Naive B cell (primary cell): ENCODE results near the gene NBPF12. TPM values are rescaled to one million over a fixed set of nuclear protein-coding genes. Genes with fewer than 3 reads are reported as not detected.
"Not testable (repeated sequence)": the region's sequence is repeated elsewhere in the genome, so short reads cannot be mapped to it uniquely, and the experiment has no call there.

ENCODE experiments used
- ATAC-seq, 2 donors: fragments of 150-1000 bp; cut with Tn5 transposase; 2 replicates each; pipeline ENCODE4 v1.10.0; 2021; ENCODE audit warnings: low read depth in 2 of 2, mild to moderate bottlenecking in 2 of 2, moderate library complexity in 2 of 2
- DNase-seq: peaks from one replicate; pipeline ENCODE4 v3.0.0; 2022
- H3K27ac Mint-ChIP-seq, 6 donors: one replicate each; pipeline ENCODE4 v1.8.0; 2020 to 2022; ENCODE audit warnings: mild to moderate bottlenecking in 6 of 6, mixed read lengths in 6 of 6, moderate library complexity in 5 of 6, inconsistent platforms in 2 of 6
- H3K27me3 Mint-ChIP-seq, 3 donors: one replicate each; pipeline ENCODE4 v1.8.0; 2021 to 2022; ENCODE audit warnings: mixed read lengths in 3 of 3, mild to moderate bottlenecking in 1 of 3
- H3K36me3 Mint-ChIP-seq, 2 donors: one replicate each; pipeline ENCODE4 v1.8.0; 2020 to 2022; ENCODE audit warnings: mixed read lengths in 2 of 2, inconsistent platforms in 1 of 2, mild to moderate bottlenecking in 1 of 2
- H3K4me1 Mint-ChIP-seq, 3 donors: one replicate each; pipeline ENCODE4 v1.8.0; 2020 to 2022; ENCODE audit warnings: mixed read lengths in 3 of 3, inconsistent platforms in 1 of 3, mild to moderate bottlenecking in 1 of 3, moderate library complexity in 1 of 3
- H3K4me3 Mint-ChIP-seq, 8 donors: one replicate each; pipeline ENCODE4 v1.8.0; 2020 to 2022; ENCODE audit warnings: mild to moderate bottlenecking in 8 of 8, mixed read lengths in 8 of 8, moderate library complexity in 8 of 8, inconsistent platforms in 2 of 8
- H3K9me3 Mint-ChIP-seq, 7 donors: one replicate each; pipeline ENCODE4 v1.8.0; 2020 to 2022; ENCODE audit warnings: mixed read lengths in 7 of 7, mild to moderate bottlenecking in 5 of 7, inconsistent platforms in 2 of 7, moderate library complexity in 1 of 7
- polyA plus RNA-seq, 6 donors: library from polyadenylated mRNA; unstranded; fragments of 300-500 nt; fragmentation: Illumina TruSeq; gene quantifications; one replicate each; pipeline ENCODE4 v1.2.3, GENCODE V29; 2021; ENCODE audit warnings: low read depth in 6 of 6

The NBPF12 gene
- polyA plus RNA-seq, 6 donors from 2014 or later: 2.3 to 10.6 (median 4.3) TPM

GRCh38 chr1:146938927-146939786, 1.0 kb downstream of the NBPF12 start:
- peaks cover 8 to 29% (median 9%) of the 10 kb centered on the region in 3 donors for H3K4me1 Mint-ChIP-seq
- peak; percentile 12 to 22 for ATAC-seq
- peak overlapping the region; percentile 86 to 99 (median 97) for H3K4me3 Mint-ChIP-seq
- peak overlapping the region; percentile 77 to 97 (median 88) for H3K27ac Mint-ChIP-seq
- H3K36me3 Mint-ChIP-seq, DNase-seq, H3K9me3 Mint-ChIP-seq, H3K27me3 Mint-ChIP-seq: not testable (repeated sequence)

- not testable (repeated sequence) for H3K9me3 Mint-ChIP-seq, H3K27ac Mint-ChIP-seq, H3K36me3 Mint-ChIP-seq, H3K27me3 Mint-ChIP-seq, ATAC-seq, DNase-seq
- H3K4me3 Mint-ChIP-seq: peak overlapping the region in 6 of 8 donors; percentile 21 to 98 (median 70)
- peaks cover 4 to 25% (median 5%) of the 10 kb centered on the region in 3 donors for H3K4me1 Mint-ChIP-seq
Observed at GRCh38 chr1:146940293-146940692, 2.2 kb downstream of the NBPF12 start.

- not testable (repeated sequence) for H3K27me3 Mint-ChIP-seq, ATAC-seq, H3K4me3 Mint-ChIP-seq, H3K27ac Mint-ChIP-seq, DNase-seq, H3K36me3 Mint-ChIP-seq, H3K9me3 Mint-ChIP-seq
- peaks cover 4 to 18% (median 5%) of the 10 kb centered on the region in 3 donors for H3K4me1 Mint-ChIP-seq
Observed at GRCh38 chr1:146943342-146943886, 5.3 kb downstream of the NBPF12 start.

- H3K9me3 Mint-ChIP-seq, H3K4me1 Mint-ChIP-seq, H3K27me3 Mint-ChIP-seq, DNase-seq, H3K27ac Mint-ChIP-seq, H3K36me3 Mint-ChIP-seq, ATAC-seq, H3K4me3 Mint-ChIP-seq: not testable (repeated sequence)
Observed at GRCh38 chr1:146948127-146948526, 10.0 kb downstream of the NBPF12 start.

GRCh38 chr1:146964340-146964739, 26.2 kb downstream of the NBPF12 start:
- DNase-seq, H3K4me1 Mint-ChIP-seq, H3K27me3 Mint-ChIP-seq, H3K4me3 Mint-ChIP-seq, ATAC-seq, H3K9me3 Mint-ChIP-seq, H3K36me3 Mint-ChIP-seq: not testable (repeated sequence)
- peak overlapping the region in 1 of 6 donors; percentile 52 for H3K27ac Mint-ChIP-seq

- ATAC-seq, H3K9me3 Mint-ChIP-seq, H3K4me1 Mint-ChIP-seq, H3K36me3 Mint-ChIP-seq, H3K27me3 Mint-ChIP-seq: not testable (repeated sequence)
- peak; percentile 1 for DNase-seq
- H3K27ac Mint-ChIP-seq: peak overlapping the region in 1 of 6 donors; percentile 29
- peak overlapping the region in 1 of 8 donors; percentile 20 for H3K4me3 Mint-ChIP-seq
Observed at GRCh38 chr1:146966351-146966750, 28.2 kb downstream of the NBPF12 start.

- not testable (repeated sequence) for H3K36me3 Mint-ChIP-seq, H3K27ac Mint-ChIP-seq, H3K27me3 Mint-ChIP-seq, H3K4me3 Mint-ChIP-seq, ATAC-seq, H3K9me3 Mint-ChIP-seq, DNase-seq, H3K4me1 Mint-ChIP-seq
Observed at GRCh38 chr1:146970656-146971055, 32.5 kb downstream of the NBPF12 start.

GRCh38 chr1:146972681-146973080, 34.6 kb downstream of the NBPF12 start:
- not testable (repeated sequence) for ATAC-seq, H3K4me1 Mint-ChIP-seq, DNase-seq, H3K36me3 Mint-ChIP-seq, H3K4me3 Mint-ChIP-seq, H3K27me3 Mint-ChIP-seq, H3K9me3 Mint-ChIP-seq
- H3K27ac Mint-ChIP-seq: peak overlapping the region in 2 of 6 donors; percentile 28 to 44

- H3K4me3 Mint-ChIP-seq: not testable (repeated sequence)
Observed at GRCh38 chr1:146985855-146986254, 47.7 kb downstream of the NBPF12 start.

GRCh38 chr1:146986450-146986849, 48.3 kb downstream of the NBPF12 start:
- H3K36me3 Mint-ChIP-seq: peaks cover 0 to 18% of the 10 kb centered on the region in 2 donors
- not testable (repeated sequence) for DNase-seq, H3K27ac Mint-ChIP-seq, ATAC-seq, H3K4me1 Mint-ChIP-seq, H3K9me3 Mint-ChIP-seq, H3K27me3 Mint-ChIP-seq, H3K4me3 Mint-ChIP-seq

More at GRCh38 chr1:146985855-146986254, 47.7 kb downstream of the NBPF12 start:
- not testable (repeated sequence) for H3K27ac Mint-ChIP-seq, DNase-seq, H3K9me3 Mint-ChIP-seq, H3K4me1 Mint-ChIP-seq, H3K27me3 Mint-ChIP-seq, ATAC-seq
- peaks cover 0 to 18% of the 10 kb centered on the region in 2 donors for H3K36me3 Mint-ChIP-seq

- H3K4me3 Mint-ChIP-seq, DNase-seq, H3K27me3 Mint-ChIP-seq, ATAC-seq, H3K4me1 Mint-ChIP-seq, H3K9me3 Mint-ChIP-seq: not testable (repeated sequence)
- peak overlapping the region in 1 of 6 donors; percentile 64 for H3K27ac Mint-ChIP-seq
- peaks cover 0 to 18% of the 10 kb centered on the region in 2 donors for H3K36me3 Mint-ChIP-seq
Observed at GRCh38 chr1:146987502-146987901, 49.4 kb downstream of the NBPF12 start.

- H3K36me3 Mint-ChIP-seq: peaks cover 0 to 18% of the 10 kb centered on the region in 2 donors
- not testable (repeated sequence) for H3K4me3 Mint-ChIP-seq, DNase-seq, H3K27me3 Mint-ChIP-seq, H3K4me1 Mint-ChIP-seq, ATAC-seq, H3K9me3 Mint-ChIP-seq
- H3K27ac Mint-ChIP-seq: peak overlapping the region in 3 of 6 donors; percentile 10 to 71 (median 28)
Observed at GRCh38 chr1:146989455-146989854, 51.3 kb downstream of the NBPF12 start.

- Mint-ChIP-seq H3K9me3 (peaks cover 3 to 26% (median 12%) of the 10 kb centered on the region in 7 donors), H3K36me3 (peaks cover 3 to 21% of the 10 kb centered on the region in 2 donors), H3K27ac (peak overlapping the region in 1 of 6 donors; percentile 78)
- not testable (repeated sequence) for H3K4me3 Mint-ChIP-seq, DNase-seq, H3K4me1 Mint-ChIP-seq, H3K27me3 Mint-ChIP-seq, ATAC-seq
Observed at GRCh38 chr1:147008495-147008894, 70.4 kb downstream of the NBPF12 start.

GRCh38 chr1:147026975-147027374, 88.9 kb downstream of the NBPF12 start:
- H3K9me3 Mint-ChIP-seq, ATAC-seq, H3K4me1 Mint-ChIP-seq, H3K27ac Mint-ChIP-seq, DNase-seq, H3K4me3 Mint-ChIP-seq: not testable (repeated sequence)
- H3K36me3 Mint-ChIP-seq: peaks cover 0 to 11% of the 10 kb centered on the region in 2 donors
- peaks cover 0 to 13% (median 0%) of the 10 kb centered on the region in 3 donors for H3K27me3 Mint-ChIP-seq
